Common myeloid progenitor, CD34-positive (primary cell): Measurements from ENCODE around the gene PIP5K1C.

Experiments
- CTCF ChIA-PET: fragments of 350-600 bp; sonication (Branson Sonifier 250); formaldehyde crosslinking; loops from one replicate; lab custom pipeline; 2021; ENCODE audit warnings: antibody characterized with exemption; lab: Charles Lee
- POLR2A ChIA-PET: fragments of 350-600 bp; sonication (Branson Sonifier 250); formaldehyde crosslinking; loops from one replicate; lab custom pipeline; 2021; ENCODE audit warnings: antibody characterized with exemption; lab: Charles Lee
- DNase-seq, 3 donors: peaks; one replicate each; pipeline versions ENCODE4 v3.0.0 to v3.0.0-alpha.2; 2013
- H3K27ac ChIP-seq, 2 experiments: 1 replicate in 1 of 2; 2 replicates in 1 of 2; pipeline ENCODE4 v1.7.0; 2013; ENCODE audit warnings: inconsistent platforms in 2 of 2, low read length in 2 of 2, mild to moderate bottlenecking in 2 of 2, low read depth in 1 of 2, moderate library complexity in 1 of 2; ENCODE audit not compliant: severe bottlenecking in 2 of 2, insufficient read depth in 1 of 2, poor library complexity in 1 of 2
- H3K27me3 ChIP-seq, 5 experiments: replicated peaks in 2 of 5; 1 replicate in 3 of 5; 2 replicates in 2 of 5; pipeline versions ENCODE4 v1.6.1 to v1.7.0; 2013; ENCODE audit warnings: low read length in 4 of 5, mild to moderate bottlenecking in 2 of 5, moderate library complexity in 2 of 5, inconsistent platforms in 1 of 5; ENCODE audit not compliant: insufficient read depth in 5 of 5, control insufficient read depth in 4 of 5
- H3K36me3 ChIP-seq, 4 experiments: 1 replicate in 2 of 4; 2 replicates in 2 of 4; pipeline versions ENCODE4 v1.6.1 to v1.7.0; 2013; ENCODE audit warnings: low read length in 3 of 4, control low read depth in 1 of 4, mild to moderate bottlenecking in 1 of 4; ENCODE audit not compliant: control insufficient read depth in 4 of 4, insufficient read depth in 4 of 4
- H3K4me1 ChIP-seq, 4 experiments: 1 replicate in 3 of 4; 2 replicates in 1 of 4; pipeline versions ENCODE4 v1.6.1 to v1.7.1; 2013; ENCODE audit warnings: low read length in 3 of 4, mild to moderate bottlenecking in 3 of 4, control low read depth in 1 of 4, inconsistent platforms in 1 of 4, moderate library complexity in 1 of 4; ENCODE audit not compliant: control insufficient read depth in 4 of 4, insufficient read depth in 4 of 4; ENCODE audit errors: control extremely low read depth in 1 of 4
- H3K4me3 ChIP-seq, 7 experiments: 1 replicate in 4 of 7; 2 replicates in 3 of 7; pipeline versions ENCODE4 v1.5.1 to v1.7.0; 2013; ENCODE audit warnings: mild to moderate bottlenecking in 7 of 7, low read length in 6 of 7, moderate library complexity in 6 of 7, inconsistent platforms in 2 of 7, low read depth in 2 of 7, control low read depth in 1 of 7; ENCODE audit not compliant: insufficient read depth in 4 of 7, control insufficient read depth in 1 of 7; ENCODE audit errors: extremely low read depth in 1 of 7
- H3K9me3 ChIP-seq, 5 experiments: 1 replicate in 4 of 5; 2 replicates in 1 of 5; pipeline versions ENCODE4 v1.6.1 to v1.7.1; 2013; ENCODE audit warnings: low read length in 4 of 5, mild to moderate bottlenecking in 2 of 5, inconsistent platforms in 1 of 5, low read depth in 1 of 5, moderate library complexity in 1 of 5; ENCODE audit not compliant: control insufficient read depth in 4 of 5, insufficient read depth in 2 of 5; ENCODE audit errors: control extremely low read depth in 1 of 5
- WGBS: methylation state at CpG from one replicate; pipeline ENCODE4 v1.1.5; 2013; ENCODE audit not compliant: insufficient coverage; 5-methylcytosine and 5-hydroxymethylcytosine counted together

The PIP5K1C gene

DNA sequence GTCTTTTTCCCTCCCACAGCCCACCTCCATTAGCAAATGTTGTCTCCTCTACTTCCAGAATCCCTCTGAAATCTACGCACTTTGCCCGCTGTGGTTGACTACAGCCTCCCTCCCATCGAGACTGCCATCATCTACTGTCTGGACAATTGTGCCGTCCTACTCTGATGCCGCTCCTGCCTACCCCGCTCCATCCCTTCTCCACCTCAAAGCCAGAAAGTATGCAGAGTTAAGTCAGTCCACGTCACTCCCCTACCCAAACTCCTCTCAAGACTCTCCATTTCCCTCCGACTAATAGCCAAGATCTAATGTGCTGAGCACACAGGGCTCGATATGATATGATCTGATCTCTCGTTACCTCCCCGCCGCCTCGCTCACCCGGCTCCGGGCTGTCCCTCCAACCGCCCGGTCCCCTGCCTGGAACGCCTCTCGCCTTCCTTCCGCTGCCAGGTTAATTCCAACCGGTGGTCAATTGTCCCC is 74.2 kb downstream of the PIP5K1C start:
- Histone ChIP-seq H3K9me3 (no peaks in the 10 kb centered on the region), H3K27me3 (no peaks in the 10 kb centered on the region), H3K36me3 (peaks cover 0 to 24% (median 16%) of the 10 kb centered on the region in 4 experiments), H3K4me3 (peak overlapping the region; percentile 82 to 100 (median 94)), H3K4me1 (peaks cover 5 to 23% (median 20%) of the 10 kb centered on the region in 4 experiments), H3K27ac (peak overlapping the region; percentile 87 to 92)
- no peak for DNase-seq
- 2% methylated on average over 21 of the region's 21 CpGs for whole genome bisulfite sequencing
- POLR2A ChIA-PET, result no interaction called here
- CTCF ChIA-PET, result interaction anchor here (1.3 to 2.7 kb wide), 2 partner anchors 33 to 40 kb away, joined by 4 to 13 read pairs; partner anchors contain the start of gene GIPC3

DNA sequence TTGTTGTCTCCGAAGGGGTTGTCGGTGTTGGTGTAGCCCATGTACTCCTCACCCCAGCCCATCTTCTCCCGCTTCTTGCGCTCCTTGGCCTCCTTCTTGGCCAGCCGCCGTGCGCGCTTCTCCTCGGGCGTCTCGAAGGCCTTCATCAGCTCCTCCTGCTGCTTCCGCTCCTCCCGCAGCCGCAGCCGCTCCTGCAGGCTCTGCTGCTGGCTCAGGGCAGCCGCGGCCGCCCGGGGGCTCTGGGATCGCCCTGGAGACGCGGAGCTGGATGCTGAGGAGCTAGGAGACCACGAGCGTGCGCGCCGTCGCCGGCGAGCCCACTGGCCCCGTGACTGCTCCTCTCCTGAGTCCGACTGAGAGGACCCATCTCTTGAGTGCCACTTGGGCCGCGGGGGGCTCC is 76.6 kb downstream of the PIP5K1C start:
- POLR2A ChIA-PET, result no interaction called here
- Histone ChIP-seq H3K36me3 (peaks cover 0 to 42% (median 30%) of the 10 kb centered on the region in 4 experiments), H3K9me3 (no peaks in the 10 kb centered on the region), H3K4me3 (no peak overlapping the region), H3K27ac (no peak overlapping the region), H3K27me3 (no peaks in the 10 kb centered on the region), H3K4me1 (peaks cover 5 to 24% (median 20%) of the 10 kb centered on the region in 4 experiments)
- WGBS, result 97% methylated on average over 31 of the region's 34 CpGs
- CTCF ChIA-PET, result interaction anchor here (2.7 kb wide), 1 partner anchor 38 kb away, joined by 13 read pairs; the partner anchor contains the start of gene GIPC3
- no peak for DNase-seq

DNA sequence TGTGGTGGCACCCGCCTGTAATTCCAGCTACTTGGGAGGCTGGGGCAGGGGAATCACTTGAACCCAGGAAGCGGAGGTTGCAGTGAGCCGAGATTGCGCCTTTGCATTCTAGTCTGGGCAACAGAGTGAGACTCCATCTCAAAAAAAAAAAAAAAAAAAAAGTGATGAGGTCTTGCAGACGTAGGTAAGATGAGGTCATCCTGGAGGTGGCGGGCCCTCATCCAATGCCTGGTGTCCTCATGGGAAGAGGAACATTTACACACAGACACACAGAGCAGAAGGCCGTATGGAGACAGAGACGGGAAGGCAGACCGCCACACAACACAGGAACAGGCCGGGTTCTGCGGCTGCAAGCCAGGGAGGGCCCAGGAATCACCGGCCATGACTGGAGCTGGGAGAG is 78.0 kb downstream of the PIP5K1C start:
- 89% methylated on average over 9 of the region's 12 CpGs for WGBS
- Histone ChIP-seq H3K4me3 (no peak overlapping the region), H3K4me1 (peaks cover 5 to 37% (median 35%) of the 10 kb centered on the region in 4 experiments), H3K36me3 (peaks cover 0 to 42% (median 30%) of the 10 kb centered on the region in 4 experiments), H3K27ac (no peak overlapping the region), H3K9me3 (no peaks in the 10 kb centered on the region), H3K27me3 (no peaks in the 10 kb centered on the region)
- ChIA-PET POLR2A (interaction anchor here (0.6 kb wide), 1 partner anchor 1167 kb away, joined by 4 read pairs; no protein-coding TSS in a partner anchor), CTCF (interaction anchor here (1.7 to 8.5 kb wide), 2 partner anchors 34 to 78 kb away, joined by 5 to 91 read pairs; partner anchors contain the start of gene GIPC3)
- DNase-seq, result no peak

DNA sequence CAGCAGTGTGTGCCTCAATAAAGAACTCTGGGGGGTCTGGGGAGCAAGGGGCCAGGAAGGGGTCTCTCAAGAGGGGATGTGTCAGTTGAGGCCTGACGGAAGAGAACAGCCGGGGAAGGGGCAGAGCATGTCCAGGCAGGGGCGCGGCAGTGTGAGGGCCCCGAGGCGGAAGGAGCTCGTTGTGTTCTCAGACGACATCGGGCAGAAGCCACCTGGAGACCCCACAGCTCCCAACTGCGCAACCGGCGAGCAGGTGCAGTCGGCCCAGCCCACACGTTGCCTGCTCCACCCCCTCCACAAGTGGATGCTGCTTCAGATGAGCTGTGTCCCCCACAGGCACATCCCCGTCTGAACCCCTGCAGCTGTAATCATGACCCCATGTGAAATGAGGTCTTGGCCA is 78.6 kb downstream of the PIP5K1C start:
- Histone ChIP-seq H3K27me3 (no peaks in the 10 kb centered on the region), H3K4me1 (peaks cover 5 to 42% (median 38%) of the 10 kb centered on the region in 4 experiments), H3K36me3 (peaks cover 0 to 42% (median 30%) of the 10 kb centered on the region in 4 experiments), H3K9me3 (no peaks in the 10 kb centered on the region), H3K4me3 (no peak overlapping the region), H3K27ac (no peak overlapping the region)
- no peak for DNase-seq
- CTCF ChIA-PET, result interaction anchor here (1.7 to 8.5 kb wide), 2 partner anchors 34 to 77 kb away, joined by 5 to 91 read pairs; partner anchors contain the start of gene GIPC3
- WGBS, result 97% methylated on average over 15 of the region's 15 CpGs
- POLR2A ChIA-PET, result no interaction called here

DNA sequence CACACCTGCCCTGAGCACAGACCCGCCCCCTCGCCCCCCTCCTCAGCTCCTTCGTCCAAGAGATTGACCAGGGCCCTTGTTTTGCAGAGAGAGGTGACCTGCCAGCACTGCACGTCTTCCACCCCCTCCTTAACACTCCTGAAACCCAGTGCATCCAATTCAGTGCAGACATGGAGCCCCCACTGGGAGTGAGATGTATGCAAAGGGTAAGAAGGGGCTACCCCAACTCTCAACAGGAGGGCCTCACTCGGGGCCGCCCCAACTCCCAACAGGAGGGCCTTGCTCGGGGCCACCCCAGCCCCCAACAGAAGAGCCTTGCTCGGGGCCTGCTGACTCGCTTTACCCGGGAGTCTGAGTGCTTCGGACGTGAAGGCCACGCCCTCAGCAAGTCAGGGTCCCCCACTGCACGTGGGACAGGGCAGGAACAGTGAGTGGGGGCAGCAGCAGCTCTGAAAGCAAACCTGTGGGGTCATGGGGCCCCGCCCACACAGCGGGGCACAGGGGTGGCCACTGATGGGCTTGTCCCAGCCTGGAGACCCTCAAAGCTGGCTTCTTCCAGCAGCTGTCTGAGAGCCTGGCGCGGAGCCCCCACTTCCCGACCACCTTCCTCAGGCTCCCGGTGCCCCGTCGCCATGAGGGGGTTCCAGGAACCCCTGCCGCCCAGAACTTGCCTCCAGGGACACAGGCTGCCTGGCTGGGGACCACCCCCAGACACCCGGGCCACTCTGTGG is 79.3 kb downstream of the PIP5K1C start:
- no peak for DNase-seq
- no peak overlapping the region for H3K4me3 ChIP-seq
- CTCF ChIA-PET, result interaction anchor here (0.6 to 8.5 kb wide), 2 partner anchors 33 to 138 kb away, joined by 3 to 91 read pairs; partner anchors contain the start of genes GIPC3 and SMIM44
- POLR2A ChIA-PET, result no interaction called here
- no peaks in the 10 kb centered on the region for H3K27me3 ChIP-seq
- no peaks in the 10 kb centered on the region for H3K9me3 ChIP-seq
- no peak overlapping the region for H3K27ac ChIP-seq
- H3K4me1 ChIP-seq, result peaks cover 3 to 39% (median 36%) of the 10 kb centered on the region in 4 experiments
- H3K36me3 ChIP-seq, result peaks cover 0 to 42% (median 31%) of the 10 kb centered on the region in 4 experiments
- WGBS, result 95% methylated on average over 18 of the region's 24 CpGs

DNA sequence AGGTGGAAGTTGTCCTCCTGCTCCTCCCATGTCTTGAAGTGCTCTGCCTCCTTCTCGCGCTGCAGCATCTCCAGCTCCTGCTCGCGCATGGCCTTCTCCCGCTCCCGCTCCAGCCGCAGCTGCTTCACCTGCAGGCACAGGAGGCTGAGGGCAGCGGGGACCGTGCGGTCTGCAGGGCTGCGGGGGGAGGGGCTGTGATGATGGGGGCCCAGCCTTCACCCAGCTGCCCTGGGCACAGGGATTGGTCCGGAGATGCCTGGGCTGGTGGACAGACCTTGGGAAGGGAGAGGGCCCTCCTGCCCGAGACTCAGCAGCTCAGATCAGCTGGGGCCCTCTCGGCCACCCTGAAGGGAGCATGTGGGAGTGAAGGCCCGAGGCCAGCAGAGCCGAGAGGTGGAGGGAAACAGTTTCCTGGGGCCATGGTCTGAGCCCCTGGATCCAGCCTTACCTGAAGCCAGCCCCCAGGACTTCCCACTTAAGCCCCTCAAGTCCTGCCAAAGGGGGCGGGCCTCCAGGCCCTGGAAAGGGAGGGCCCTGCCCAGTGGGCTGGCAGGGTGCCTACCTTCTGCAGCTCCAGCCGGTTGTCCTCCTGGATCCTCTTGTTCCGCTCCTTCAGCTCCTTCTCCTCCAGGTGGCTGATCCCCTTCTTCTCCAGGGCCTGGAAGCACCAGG is 80.0 kb downstream of the PIP5K1C start:
- no peak overlapping the region for H3K27ac ChIP-seq
- over 99% methylated on average over 14 of the region's 19 CpGs for WGBS

More for the DNA sequence above, 80.0 kb downstream of the PIP5K1C start:
- Histone ChIP-seq H3K36me3 (peaks cover 0 to 46% (median 34%) of the 10 kb centered on the region in 4 experiments), H3K4me1 (peaks cover 3 to 32% (median 29%) of the 10 kb centered on the region in 4 experiments), H3K9me3 (no peaks in the 10 kb centered on the region), H3K27me3 (no peaks in the 10 kb centered on the region), H3K4me3 (no peak overlapping the region)
- ChIA-PET POLR2A (no interaction called here), CTCF (interaction anchor here (0.6 to 8.5 kb wide), 3 partner anchors 12 to 137 kb away, joined by 3 to 91 read pairs (median 18); partner anchors contain the start of genes GIPC3 and SMIM44)
- DNase-seq, result no peak
